ENCODE results near the gene AOPEP. TPM values are rescaled to one million over a fixed set of nuclear protein-coding genes. Genes with fewer than 3 reads are reported as not detected.

The AOPEP gene
- total RNA-seq, 4 donors from 2014 or later, result 80.7 to 428 (median 126) TPM

GRCh38 chr9:94944626-94945025, 218.1 kb downstream of the AOPEP start:
- TF ChIP-seq POLR2A (IDR thresholded peaks at IDR 0.05), result no peak
- no peak for TF ChIP-seq CTCF (IDR thresholded peaks at IDR 0.05)
- intact Hi-C loops (cut with DNase I; ENCODE audit: low total_unique reads), result no loop called here
- peaks cover 0 to 7% of the 10 kb centered on the region in 2 donors for H3K4me1 ChIP-seq
- H3K4me3 ChIP-seq, result no peak overlapping the region
- peak overlapping the region; percentile 78 to 86 for H3K27ac ChIP-seq
- no peaks in the 10 kb centered on the region for H3K27me3 ChIP-seq
- no peaks in the 10 kb centered on the region for H3K9me3 ChIP-seq
- no peak for DNase-seq
- H3K36me3 ChIP-seq, result no peaks in the 10 kb centered on the region

DNA sequence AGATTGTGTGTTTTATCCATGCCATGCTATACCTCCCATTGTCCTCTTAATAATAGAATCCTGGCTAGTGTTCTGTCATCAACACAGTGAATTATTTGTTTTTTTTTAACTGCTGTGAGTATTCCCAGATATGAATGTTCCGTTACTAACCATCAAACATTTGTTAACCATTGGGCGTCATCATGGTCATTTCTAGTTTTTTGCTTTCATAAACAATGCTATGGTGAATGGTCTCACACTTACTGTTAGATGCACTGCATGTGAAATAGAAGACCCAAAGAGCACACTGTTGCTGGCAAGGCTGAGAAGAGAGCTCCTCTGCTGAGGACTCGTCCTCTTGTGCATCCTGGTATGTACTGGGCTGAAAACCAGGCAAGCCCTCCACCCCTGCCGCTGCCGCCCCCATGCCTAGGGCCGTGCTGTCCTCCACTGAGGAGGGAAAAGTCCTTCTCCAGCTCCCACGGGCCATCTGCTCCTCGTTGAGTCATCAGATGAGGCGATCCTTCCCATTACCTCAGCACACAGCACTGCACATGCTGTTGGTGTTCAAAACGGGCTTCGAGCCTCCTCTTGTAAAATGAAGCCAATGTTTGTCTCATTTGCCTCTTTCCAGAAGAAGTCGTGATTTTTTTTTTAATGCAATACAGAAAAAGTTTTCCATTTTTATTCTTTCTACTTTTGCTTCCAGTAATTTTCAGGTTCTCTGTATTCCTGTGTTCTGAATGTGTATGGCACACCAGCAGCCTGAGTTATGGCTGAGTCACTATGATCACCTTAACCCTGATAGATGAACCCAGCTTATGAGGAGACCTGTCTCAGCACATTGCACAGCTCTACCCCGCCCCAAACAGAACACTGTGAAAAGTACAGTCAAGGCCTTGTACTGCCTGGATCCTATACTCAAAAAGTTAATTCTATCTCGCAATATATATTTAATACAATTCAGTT, 219.0 kb downstream of the AOPEP start:
- H3K4me1 ChIP-seq, result peaks cover 5 to 7% of the 10 kb centered on the region in 2 donors
- H3K9me3 ChIP-seq, result no peaks in the 10 kb centered on the region
- H3K4me3 ChIP-seq, result no peak overlapping the region
- intact Hi-C loops (cut with DNase I; ENCODE audit: low total_unique reads), result no loop called here
- no peaks in the 10 kb centered on the region for H3K36me3 ChIP-seq
- TF ChIP-seq CTCF (IDR thresholded peaks at IDR 0.05) (no peak), POLR2A (IDR thresholded peaks at IDR 0.05) (peak; percentile 18 to 45)
- peak overlapping the region; percentile 78 to 86 for H3K27ac ChIP-seq
- DNase-seq, result peak; percentile 84 to 94
- H3K27me3 ChIP-seq, result no peaks in the 10 kb centered on the region

DNA sequence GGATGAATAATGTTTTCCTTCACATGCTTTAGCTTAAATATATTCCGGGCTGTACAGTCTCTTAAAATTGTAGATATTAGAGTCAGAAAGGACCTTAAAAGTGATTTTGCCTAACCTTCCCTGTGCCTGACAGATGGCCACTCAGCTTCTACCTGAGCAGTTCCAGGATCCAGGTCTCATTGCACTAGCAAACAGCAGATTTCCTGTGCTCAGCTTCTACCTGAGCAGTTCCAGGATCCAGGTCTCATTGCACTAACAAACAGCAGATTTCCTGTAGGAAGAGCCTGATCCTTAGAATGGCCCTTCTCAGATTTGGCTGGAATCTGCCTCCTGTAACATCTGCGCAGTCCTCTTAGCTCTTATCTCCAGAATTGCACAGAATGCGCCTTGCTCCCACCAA, 219.8 kb downstream of the AOPEP start:
- Histone ChIP-seq H3K4me1 (peaks cover 7 to 12% of the 10 kb centered on the region in 2 donors), H3K27ac (peak overlapping the region; percentile 78 to 86)

DNA sequence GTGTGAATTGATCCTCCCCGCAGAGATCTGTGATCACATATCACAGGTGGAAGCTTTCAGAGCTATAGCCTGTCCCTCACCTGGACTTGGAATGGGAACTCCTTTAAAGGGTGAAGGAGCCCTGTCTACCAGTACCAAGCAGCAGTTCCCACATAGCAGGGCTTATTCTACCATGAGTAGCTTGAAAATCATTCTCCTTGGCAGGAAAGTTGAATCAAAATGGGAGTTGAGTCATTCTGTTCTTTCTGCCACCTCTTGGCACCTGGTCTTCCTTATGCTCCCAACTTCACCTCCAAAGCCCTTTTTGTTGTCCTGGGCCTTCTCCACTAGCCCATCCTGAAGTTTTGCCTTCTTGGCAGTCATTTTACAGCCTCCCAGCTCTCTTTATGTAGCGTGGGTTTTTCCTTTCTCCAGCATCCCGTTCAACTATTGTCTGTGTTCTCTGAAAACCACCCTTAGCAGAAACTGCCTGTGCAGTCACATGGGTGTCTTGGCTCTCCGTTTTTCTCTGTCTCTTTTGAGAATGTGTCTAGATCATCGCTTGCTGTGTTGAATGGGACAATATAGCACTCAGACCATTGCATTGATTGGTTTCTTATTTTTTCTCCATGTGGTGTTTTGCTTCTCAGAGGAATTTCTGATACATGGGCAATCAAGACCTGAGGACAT, 222.2 kb downstream of the AOPEP start:
- H3K36me3 ChIP-seq, result no peaks in the 10 kb centered on the region
- peaks cover 7 to 16% of the 10 kb centered on the region in 2 donors for H3K4me1 ChIP-seq
- TF ChIP-seq CTCF (IDR thresholded peaks at IDR 0.05) (no peak), POLR2A (IDR thresholded peaks at IDR 0.05) (no peak)
- H3K27ac ChIP-seq, result peak overlapping the region; percentile 73 to 78
- no peaks in the 10 kb centered on the region for H3K9me3 ChIP-seq
- intact Hi-C loops (cut with DNase I; ENCODE audit: low total_unique reads), result no loop called here
- DNase-seq, result no peak
- H3K27me3 ChIP-seq, result no peaks in the 10 kb centered on the region
- H3K4me3 ChIP-seq, result no peak overlapping the region

More for the DNA sequence above, 219.8 kb downstream of the AOPEP start:
- no peak for DNase-seq
- intact Hi-C loops (cut with DNase I; ENCODE audit: low total_unique reads), result no loop called here
- Histone ChIP-seq H3K27me3 (no peaks in the 10 kb centered on the region), H3K4me3 (no peak overlapping the region), H3K9me3 (no peaks in the 10 kb centered on the region), H3K36me3 (no peaks in the 10 kb centered on the region)
- TF ChIP-seq POLR2A (IDR thresholded peaks at IDR 0.05) (no peak), CTCF (IDR thresholded peaks at IDR 0.05) (no peak)

DNA sequence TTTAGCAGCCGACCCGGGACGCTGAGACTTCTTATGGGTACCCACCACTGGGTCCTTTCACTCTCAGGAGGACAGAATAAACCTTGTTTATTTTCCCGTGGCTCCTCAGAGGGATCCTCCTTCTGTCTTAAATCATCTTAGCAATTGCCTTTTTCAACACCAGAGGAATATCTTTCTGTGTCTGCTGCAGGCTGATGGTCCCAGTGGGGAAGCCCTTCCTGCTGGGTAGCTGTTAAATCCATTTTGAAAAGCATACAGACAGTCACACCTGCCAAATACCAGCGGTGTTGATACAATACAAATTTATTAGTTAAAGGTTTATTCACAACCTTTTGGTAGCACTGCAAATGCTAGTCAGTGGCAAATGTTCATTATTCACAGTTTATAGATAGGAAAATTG, 222.9 kb downstream of the AOPEP start:
- no peak overlapping the region for H3K4me3 ChIP-seq
- no peaks in the 10 kb centered on the region for H3K9me3 ChIP-seq
- peaks cover 7 to 16% of the 10 kb centered on the region in 2 donors for H3K4me1 ChIP-seq
- TF ChIP-seq POLR2A (IDR thresholded peaks at IDR 0.05) (no peak), CTCF (IDR thresholded peaks at IDR 0.05) (no peak)
- no peak for DNase-seq
- intact Hi-C loops (cut with DNase I; ENCODE audit: low total_unique reads), result no loop called here
- peak overlapping the region; percentile 73 to 78 for H3K27ac ChIP-seq
- H3K27me3 ChIP-seq, result no peaks in the 10 kb centered on the region
- H3K36me3 ChIP-seq, result no peaks in the 10 kb centered on the region

Data from uterus (tissue), 4 donors.